ENCODE results near the gene DUSP16.
"Not testable (repeated sequence)": the region's sequence is repeated elsewhere in the genome, so short reads cannot be mapped to it uniquely, and the experiment has no call there.

Gene DUSP16

DNA sequence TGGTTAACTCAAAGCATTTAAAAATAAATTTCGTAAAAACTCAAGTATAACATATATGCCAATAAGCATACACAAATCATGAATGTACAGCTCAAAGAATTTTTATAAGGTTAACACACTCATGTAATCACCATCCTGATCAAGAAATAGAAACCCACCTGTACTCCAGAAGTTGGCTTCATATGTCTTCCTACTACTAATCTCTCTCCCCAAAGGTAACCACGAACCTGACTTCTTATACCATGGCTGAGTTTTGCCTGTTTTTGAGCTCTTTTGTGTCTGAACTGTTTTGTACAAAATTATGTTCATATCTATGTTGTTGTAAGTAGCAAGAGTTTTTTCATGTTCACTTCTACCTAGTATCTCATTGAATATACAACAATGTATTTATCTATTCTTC lies 18.7 kb downstream of the DUSP16 start:
- no peak for DNase-seq

DNA sequence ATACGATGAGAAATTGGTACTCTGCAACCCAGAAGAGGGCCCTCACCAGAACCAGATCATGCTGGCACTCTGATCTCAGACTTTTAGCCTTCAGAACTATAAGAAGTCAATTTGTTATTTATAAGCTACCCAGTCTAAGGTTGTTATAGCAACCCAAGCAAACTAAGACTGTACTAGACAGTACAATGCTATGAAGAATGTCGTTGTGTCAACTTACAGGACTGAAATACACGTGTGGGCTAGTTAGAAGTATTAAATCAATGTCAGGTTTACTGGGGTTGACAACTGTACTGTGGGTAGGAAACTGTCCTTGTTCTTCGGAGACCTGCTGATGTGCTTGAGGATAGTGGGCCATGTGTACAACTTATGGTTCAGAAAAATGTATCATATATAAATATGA lies 19.7 kb downstream of the DUSP16 start:
- DNase-seq: no peak

DNA sequence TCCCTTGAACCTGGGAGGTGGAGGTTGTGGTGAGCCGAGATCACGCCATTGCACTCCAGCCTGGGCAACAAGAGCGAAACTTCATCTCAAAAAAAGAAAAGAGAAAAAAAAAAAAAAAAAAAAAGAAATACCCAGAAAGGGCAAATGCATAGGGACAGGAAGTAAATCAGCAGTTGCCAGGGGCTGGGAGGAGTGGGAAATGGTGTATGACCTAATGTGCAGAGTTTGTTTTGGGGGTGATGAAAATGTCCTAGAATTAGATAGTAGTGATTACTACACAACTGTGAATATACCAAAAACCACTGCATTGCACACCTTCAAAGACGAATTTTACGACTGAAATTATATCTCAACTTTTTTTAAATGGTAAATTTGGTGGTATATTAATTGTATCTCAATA lies 20.4 kb downstream of the DUSP16 start:
- DNase-seq: no peak

DNA sequence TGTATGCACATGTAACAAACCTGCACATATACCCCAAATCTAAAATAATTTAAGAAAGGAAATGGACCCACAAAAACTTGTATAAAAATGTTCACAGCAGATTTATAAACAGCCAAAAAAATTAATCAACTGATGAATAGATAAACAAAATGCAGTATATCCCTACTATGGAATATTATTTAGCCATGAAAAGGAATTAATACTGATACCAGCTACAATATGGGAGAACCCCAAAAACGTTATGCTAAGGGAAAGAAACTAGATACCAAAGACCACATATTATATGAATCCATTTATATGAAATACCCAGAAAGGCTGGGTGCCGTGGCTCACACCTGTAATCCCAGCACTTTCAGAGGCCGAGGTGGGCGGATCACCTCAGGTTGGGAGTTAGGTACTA lies 20.9 kb downstream of the DUSP16 start:
- no peak for DNase-seq

DNA sequence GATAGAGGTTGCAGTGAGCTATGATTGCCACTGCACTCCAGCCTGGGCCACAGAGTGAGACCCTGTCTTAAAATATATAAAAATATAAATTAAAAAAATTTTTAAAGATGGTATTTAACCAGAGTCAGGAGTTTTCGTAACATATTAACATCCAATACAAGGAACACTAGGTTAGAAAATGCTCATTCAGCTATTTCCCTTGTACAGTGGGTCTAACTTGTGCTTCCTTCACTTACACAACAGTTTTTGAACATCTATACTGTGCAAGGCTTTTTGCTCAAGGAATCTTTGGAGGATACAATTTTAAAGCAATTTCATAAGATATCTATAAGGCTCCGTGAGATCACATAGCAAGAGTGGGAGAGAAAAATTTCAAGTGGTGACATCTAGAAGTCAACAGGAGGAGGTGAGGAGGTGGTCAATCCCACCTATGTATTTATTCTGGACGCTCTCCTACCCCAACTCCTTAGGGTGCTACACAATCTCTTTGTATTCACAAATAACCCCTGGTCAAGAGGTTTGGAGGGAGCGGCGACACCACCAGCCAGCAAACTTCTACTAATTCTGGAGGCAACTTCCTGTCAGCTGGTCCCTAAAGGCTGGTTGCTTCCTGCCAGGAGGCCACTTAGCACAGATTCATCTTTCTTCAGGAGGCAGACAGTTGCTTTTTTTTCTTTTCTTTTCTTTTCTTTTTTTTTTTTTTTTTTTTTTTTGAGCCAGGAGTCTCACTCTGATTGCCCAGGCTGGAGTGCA lies 22.2 kb downstream of the DUSP16 start:
- no peak for DNase-seq

DNA sequence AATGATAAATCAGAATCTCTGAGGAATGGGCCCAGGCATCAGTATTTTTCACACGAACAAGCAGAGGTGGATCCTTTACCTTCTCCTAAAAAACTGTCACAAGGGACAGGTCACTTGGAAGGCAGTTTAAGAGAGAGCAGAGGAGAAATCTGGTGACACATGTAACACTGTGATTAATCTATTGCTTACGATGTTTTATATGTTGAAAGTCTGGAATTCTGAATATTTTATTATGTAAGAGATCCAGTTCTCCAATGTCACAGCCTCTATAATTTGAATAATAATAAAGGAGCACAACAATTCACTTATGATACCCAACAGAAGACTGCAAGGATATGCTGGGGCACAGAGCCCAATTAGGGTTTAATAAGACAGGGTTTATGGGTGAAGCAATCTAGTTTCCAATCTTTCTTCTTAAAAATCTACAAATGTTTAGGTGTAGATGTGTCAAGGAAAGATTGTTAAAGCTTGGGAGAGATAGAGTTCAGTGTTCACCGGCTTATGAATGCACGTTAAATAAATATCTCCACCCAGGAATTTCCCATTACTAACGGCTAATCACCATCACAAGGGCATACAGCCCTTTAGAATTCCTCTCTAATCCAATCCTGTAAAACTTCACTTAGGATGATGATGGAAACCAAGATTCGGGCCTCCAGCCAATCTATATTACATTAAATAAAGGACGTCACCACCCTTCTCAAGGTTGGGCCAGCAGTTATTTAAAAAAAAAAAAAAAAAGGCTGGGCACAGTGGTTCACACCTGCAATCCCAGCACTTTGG lies 23.4 kb downstream of the DUSP16 start:
- DNase-seq: no peak

DNA sequence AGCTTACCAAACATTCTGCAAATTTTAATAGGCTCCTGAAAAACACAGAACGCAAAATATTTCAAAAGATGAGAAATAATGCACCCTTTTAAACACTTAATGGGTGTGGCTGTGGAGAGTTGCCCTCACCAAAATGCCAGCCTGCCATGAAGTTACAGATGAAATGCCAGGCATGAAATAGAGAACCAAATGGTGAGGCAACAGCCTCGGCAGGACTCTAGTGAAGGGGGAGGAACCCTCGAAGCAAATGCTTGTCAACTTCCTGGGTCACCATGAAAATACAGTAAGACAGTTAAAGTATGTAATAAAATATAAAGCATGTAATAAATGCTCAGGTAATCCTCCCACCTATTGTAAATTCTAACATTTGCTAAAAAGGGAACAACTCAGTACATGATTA lies 24.1 kb downstream of the DUSP16 start:
- no peak for DNase-seq

DNA sequence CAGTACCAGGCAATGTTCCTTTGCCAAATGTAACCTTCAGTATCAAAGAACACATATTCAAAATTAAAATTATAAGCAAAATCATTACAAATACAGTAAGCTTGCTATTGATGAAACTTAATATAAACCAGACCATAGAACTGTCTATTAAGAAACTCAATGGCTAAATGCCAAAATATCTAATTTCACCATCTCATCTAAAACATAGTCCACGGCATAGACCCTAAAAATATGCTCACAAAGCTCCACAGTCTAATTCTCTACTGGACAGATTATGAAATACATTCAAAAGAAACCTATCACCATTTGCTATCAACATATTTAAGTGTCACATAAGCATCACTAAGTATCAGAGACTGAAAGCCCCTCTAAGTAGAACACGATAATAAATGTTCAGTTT lies 25.2 kb downstream of the DUSP16 start:
- DNase-seq: no peak

DNA sequence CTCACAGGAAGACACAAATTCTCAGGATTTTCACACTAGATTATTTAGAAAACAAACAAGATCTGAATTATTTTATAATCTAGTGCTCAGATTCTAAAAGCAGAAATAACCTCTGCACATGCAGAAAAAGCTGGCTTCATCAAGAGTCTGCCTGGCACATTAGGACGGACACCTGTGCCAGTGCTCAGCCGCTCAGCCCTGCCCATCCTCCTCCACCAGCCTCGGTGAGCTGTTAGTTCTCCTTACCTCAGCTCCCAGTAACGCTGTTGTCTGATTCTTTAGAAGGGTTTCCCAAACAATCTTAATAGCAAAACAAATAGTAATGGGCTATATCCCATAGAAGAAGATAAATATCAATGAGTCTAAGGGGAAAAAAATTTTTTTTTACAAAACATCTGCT lies 27.7 kb downstream of the DUSP16 start:
- DNase-seq: no peak

DNA sequence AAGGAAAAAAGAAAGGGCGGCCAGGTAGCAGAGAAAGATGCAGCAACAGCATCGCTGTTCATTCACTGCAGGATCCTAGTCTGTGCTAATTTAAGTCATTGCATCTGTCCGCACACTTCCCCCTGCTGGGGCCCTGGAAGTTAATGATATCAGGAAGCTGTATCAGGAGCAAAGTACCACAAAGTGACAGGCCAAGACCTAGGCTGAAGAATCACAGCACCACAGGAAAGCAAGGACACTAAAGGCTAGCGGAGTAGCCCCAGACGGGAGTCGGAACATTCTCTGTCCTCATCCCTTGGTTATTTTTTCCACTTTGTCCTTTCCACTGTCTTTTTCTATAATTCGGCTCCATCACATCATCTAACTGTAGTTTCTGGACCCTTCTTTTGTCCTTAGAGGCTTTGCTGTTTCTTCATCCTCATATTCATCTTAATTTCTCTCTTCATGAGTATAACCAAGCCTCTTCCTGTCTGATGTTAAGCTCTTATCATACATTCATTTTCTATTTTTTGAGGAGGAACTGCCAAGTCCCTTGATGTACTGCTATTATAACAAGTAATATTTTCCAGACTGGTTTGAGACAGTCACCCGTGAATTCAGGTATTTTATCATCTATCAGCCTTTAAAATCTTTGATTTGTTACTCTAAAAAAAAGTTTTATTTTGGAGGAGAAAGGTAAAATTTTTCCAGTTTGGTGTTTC lies 28.3 kb downstream of the DUSP16 start:
- no peak for DNase-seq

DNA sequence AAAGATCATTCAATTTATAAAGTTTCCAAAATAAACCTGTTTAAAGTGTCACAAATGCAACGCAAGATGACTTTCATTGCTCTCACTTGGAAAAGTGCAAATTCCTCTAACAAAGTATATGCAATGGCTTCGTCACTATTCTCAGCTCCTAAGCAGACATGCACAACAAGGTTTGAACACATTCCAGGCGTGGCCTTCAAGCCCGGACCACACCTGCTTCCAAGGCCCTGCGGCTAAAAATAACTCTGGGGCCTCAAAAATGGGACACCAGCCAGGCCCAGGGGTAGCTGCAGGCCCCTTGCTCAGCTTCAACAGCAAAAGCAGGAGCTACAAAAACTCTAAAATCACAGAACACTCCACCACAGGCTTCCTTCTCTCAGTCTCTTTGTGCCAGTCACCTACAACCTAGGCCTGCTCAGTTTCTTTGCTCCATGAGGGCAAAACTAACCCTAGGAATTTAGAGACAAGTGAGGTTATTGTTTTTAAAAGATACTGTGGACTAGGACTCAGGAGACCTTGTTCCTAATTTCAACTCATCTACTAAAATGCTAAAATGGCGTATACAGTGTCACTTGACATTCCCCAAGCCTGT lies 29.3 kb downstream of the DUSP16 start:
- DNase-seq: no peak

DNA sequence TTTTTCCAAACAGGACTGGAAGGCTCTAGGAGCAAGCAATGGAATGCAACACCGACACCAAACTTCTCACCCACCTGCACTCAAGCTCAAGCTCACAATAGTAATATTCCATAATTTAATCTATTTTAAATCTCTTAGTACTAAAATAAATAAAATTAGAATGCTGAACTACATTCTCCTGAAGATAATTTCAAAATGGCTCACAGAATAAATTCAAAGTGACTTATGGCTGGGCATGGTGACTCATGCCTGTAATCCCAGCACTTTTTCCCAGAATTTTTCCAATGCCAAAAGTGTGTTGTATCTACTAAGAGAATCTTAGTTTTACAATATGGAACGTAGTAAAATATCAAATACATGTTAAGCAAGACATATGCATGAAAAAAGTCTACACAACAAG lies 31.5 kb downstream of the DUSP16 start:
- no peak for DNase-seq

DNA sequence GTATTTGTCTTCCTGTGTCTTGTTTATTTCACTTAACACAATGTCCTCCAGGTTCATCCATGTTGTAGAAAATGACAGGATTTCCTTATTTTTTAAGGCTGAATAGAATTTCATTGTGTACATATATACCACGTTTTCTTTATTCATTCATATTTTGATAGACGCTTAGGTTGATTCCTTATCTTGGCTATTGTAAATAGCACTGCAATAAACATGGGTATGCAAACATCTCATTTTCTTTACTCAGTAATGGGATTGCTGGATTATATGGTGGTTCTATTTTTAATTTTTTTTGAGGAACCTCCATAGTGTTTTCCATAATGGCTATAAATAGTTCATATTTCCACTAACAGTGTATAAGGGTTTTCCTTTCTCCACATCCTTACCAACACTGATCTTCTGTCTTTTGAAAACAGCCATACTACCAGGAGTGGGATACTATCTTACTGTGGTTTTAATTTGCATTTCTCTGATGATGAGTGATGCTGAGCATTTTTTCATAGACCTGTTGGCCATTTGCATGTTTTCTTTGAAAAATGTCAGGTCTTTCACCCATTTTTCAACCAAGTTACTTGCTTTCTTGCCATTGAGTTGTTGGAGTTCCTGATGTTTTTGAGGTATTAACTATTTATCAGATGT lies 32.8 kb downstream of the DUSP16 start:
- no peak for DNase-seq

DNA sequence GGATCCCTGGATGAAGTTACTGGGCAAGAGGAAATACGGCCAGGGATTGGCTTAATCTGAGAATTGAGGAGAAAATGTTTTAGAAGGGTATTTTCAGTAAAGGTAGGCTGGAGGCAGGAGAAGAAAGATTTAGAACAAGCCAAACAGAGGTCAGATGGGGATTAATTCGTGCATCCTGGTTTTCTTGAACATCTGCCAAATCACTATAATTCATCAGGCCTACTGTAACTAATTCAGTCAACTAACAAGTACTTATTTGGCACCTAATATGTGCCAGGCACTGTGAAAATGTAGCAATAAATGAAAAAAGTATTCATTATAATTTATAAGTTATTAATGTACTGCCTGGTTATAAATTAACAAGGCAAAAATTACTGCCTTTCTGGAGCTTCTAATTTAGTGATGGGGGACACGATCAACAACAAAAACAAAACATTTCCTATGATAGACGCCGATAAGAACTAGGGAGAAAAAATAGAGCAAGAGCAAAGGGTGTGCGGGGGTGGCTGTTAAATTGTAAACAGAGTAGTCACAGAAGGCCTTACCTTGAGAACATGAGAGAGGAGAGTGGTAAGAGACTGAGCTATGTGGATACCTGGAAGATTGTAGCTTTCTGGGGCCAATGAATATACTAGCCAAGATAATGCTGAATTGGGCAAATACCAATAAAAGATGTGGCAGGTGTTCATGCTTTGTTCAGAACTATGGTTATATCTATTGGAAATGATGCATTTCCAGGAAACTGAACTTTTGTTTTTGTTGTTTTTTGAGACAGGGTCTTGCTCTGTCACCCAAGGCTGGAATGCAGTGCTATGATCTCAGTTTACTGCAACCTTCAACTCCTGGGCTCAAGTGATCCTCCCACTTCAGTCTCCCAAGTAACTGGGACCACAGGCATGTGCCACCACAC lies 34.0 kb downstream of the DUSP16 start:
- no peak for DNase-seq

DNA sequence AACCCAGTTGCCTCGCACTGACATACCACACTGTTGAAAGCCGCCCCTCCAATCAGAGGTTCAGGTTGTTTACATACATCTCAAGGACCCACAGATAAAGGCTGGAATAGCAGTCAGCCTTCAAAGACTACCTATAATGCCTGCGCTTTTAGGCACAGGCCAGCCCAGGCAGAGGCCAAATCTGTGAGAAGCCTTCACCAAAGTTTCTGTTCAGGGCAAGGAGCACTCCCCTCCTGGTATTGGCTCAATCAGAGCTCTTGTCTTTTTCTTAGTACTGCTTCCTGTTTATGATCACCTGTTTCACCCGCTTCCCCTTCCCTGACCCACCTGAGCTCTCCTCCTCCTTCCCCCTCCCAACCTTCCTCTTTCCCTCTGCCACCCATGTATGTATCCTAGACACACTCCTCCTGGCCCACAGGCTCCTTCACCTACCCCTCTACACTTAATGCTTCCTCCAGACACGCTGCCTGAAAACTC lies 34.8 kb downstream of the DUSP16 start:
- DNase-seq: no peak

DNA sequence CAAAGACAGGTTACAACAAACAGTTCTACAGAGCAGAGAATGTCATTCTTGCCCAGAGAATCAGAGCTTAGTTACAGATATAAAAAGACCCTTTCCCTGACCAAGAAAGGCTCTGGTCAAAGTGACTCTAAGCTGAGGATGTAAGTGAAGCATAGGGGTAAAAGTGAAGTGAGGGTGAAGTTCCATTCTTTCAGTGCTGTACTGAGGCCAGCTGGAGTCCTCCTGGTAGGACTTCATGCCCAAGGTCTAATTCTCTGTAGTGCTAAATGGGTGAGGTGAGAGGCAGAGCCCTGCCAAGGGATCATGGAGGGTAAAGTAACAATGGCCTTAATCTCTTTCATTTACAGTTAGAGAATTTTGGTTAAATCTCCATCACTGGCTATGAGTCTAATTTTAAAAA lies 38.5 kb downstream of the DUSP16 start:
- DNase-seq: no peak

DNA sequence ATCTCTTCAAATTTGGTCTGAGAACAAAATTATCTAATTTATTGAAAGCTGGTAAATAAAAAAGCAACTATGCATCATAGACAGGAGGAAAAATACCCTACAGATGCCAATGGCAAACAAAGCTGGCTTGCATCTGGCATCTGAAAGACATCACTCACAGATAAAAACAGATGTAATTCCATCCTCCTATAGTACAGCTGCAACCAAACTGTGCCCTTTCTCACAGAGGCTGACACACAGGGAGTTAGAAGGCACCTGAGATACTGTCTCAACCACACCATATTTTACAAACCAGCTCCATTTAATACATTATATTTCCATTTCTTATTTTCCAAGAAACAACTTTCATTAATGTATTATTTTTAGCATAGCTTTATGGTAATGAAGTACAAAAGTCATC lies 39.4 kb downstream of the DUSP16 start:
- no peak for DNase-seq

DNA sequence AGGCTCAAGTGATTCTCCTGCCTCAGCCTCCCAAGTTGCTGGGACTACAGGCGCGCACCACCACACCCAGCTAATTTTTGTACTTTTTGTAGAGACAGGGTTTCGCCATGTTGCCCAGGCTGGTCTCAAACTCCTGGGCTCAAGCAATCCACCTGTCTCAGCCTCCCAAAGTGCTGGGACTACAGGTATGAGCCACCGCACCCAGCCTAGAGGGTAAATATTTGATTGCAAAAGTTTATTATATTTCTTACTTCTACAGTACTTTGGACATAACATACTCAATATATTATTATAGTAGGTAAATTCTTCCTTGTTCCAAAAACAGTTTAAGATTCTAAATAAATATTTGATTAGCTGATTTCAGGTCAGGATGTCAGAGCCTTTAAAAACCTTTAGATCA lies 40.0 kb downstream of the DUSP16 start:
- not testable (repeated sequence) for DNase-seq

DNA sequence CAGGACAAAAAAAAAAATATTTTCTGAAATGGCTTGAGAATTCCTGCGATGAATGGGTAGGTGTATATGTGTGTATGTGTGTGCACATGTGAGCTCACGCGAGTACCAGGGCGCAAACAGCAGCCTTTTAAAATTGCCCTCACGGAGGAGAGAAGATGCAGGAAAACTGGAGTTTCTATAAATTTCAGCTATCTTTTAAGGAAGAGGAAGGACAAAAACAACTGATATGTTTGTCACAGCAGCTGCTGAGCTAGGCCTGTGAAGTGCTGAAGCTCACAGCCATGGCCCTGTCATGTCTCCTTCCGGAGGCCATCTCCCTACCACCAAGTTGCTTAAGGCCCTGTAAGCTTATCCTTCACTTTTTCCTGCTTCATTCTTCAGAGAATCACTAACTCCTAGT lies 40.8 kb downstream of the DUSP16 start:
- DNase-seq: no peak

DNA sequence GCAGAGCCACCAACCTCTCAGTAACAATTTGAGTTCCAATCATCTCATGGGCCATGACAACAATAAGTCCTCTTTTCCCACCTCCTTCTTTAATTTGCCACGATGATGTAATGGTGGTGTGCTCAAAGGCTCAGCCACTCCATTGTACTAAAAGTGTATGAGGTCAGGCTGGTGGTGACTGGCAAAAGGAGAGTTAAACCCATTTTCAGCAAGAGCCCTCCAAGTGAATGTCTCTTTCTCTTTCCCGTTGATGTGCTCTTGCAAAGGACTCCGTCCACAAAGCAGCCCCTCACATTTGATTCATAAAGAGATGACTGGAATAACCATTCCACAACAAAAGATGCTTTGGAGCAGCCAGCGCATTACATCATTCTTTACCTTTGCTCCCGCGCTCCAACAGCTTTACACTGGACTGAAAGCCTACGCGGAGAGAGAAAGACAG lies 41.6 kb downstream of the DUSP16 start:
- no peak for DNase-seq

DNA sequence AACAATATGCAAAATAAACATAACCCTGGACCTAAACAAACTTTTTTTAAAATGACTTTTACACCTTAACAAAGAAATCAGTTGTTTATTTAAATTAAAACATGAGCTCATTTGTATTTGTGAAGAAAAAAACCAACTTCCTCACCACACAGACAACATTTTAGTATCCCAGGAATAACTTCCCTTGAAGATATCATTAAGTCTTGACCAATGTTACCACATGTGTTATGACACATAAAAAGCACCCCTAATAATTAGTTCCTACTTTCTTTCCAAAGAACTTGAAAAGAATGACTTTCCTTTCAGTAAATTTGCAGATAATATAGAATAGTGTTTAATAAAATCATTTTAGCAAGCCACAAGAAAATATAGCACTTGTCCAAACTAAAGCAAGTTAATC lies 42.4 kb downstream of the DUSP16 start:
- DNase-seq: no peak
